Measurements from ENCODE around the gene IFNGR2.

Gene IFNGR2

DNA sequence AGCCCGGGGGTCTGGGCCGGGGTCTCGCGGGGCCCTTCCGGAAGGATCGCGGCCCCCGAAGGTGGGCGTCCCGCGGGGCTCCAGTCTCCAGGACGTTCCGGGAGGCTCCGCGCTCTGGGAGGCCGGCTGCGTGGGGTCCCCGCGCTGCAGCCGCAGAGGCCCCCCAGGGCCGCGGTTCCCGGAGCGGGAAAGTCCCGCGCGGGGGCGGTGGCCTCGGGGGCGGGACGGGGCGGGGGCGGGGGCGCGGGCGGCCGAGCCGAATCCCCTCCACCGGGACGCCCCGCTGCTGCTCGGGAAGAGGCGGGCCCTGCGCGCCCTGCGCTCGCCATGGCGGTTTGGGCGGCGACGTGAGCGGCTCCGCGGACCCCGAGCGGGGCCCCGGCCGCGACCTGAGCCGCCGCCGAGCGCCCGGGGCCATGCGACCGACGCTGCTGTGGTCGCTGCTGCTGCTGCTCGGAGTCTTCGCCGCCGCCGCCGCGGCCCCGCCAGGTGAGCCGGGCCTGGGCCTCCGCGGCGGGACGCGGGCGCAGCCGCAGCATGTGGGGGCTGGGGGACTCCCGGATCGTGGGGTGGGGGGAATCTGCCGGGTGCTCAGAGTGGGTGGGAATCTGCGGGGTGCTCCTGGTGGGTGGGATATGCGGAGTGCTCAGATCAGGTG lies at the start of gene IFNGR2:
Gene IFNGR2, plus strand, starts transcription at position 286 of the 658 bp plus-strand sequence. Its CDS starts 131 bp downstream, at position 417.
- peaks cover 11% of the 10 kb centered on the region for H3K36me3 ChIP-seq
- H3K4me3 ChIP-seq (ENCODE audit: low read depth, low read length) = peak within 1 kb of the TSS; percentile 77
- H3K27ac ChIP-seq = peak within 1 kb of the TSS; percentile 81
- no peak for TF ChIP-seq CTCF (IDR thresholded peaks at IDR 0.05; ENCODE audit: low read depth, low read length)
- peak; percentile 60 for DNase-seq
- no peaks in the 10 kb centered on the region for H3K9me3 ChIP-seq (ENCODE audit: severe bottlenecking)
- H3K27me3 ChIP-seq (ENCODE audit: insufficient read depth, low read depth, severe bottlenecking) = no peaks in the 10 kb centered on the region

GRCh38 chr21:33355355-33355754 lies 47.9 kb upstream of the IFNGR2 start:
- TF ChIP-seq CTCF (IDR thresholded peaks at IDR 0.05; ENCODE audit: low read depth, low read length) = no peak
- Histone ChIP-seq H3K9me3 (ENCODE audit: severe bottlenecking) (no peaks in the 10 kb centered on the region), H3K27me3 (ENCODE audit: insufficient read depth, low read depth, severe bottlenecking) (no peaks in the 10 kb centered on the region), H3K27ac (no peak overlapping the region), H3K4me3 (ENCODE audit: low read depth, low read length) (no peak overlapping the region), H3K36me3 (peaks cover 61% of the 10 kb centered on the region)
- DNase-seq = no peak

- no peak for TF ChIP-seq CTCF (IDR thresholded peaks at IDR 0.05; ENCODE audit: low read depth, low read length)
- Histone ChIP-seq H3K4me3 (ENCODE audit: low read depth, low read length) (no peak overlapping the region), H3K36me3 (peaks cover 55% of the 10 kb centered on the region), H3K27ac (no peak overlapping the region), H3K9me3 (ENCODE audit: severe bottlenecking) (no peaks in the 10 kb centered on the region), H3K27me3 (ENCODE audit: insufficient read depth, low read depth, severe bottlenecking) (no peaks in the 10 kb centered on the region)
- no peak for DNase-seq
Observed at GRCh38 chr21:33355996-33356395, 47.2 kb upstream of the IFNGR2 start.

GRCh38 chr21:33357177-33357576 lies 46.0 kb upstream of the IFNGR2 start:
- no peaks in the 10 kb centered on the region for H3K9me3 ChIP-seq (ENCODE audit: severe bottlenecking)
- TF ChIP-seq CTCF (IDR thresholded peaks at IDR 0.05; ENCODE audit: low read depth, low read length) = no peak
- H3K36me3 ChIP-seq = peaks cover 49% of the 10 kb centered on the region

GRCh38 chr21:33359446-33359845 lies 43.8 kb upstream of the IFNGR2 start:
- Histone ChIP-seq H3K9me3 (ENCODE audit: severe bottlenecking) (no peaks in the 10 kb centered on the region), H3K27me3 (ENCODE audit: insufficient read depth, low read depth, severe bottlenecking) (no peaks in the 10 kb centered on the region), H3K27ac (no peak overlapping the region), H3K4me3 (ENCODE audit: low read depth, low read length) (no peak overlapping the region), H3K36me3 (peaks cover 32% of the 10 kb centered on the region)
- DNase-seq = no peak
- no peak for TF ChIP-seq CTCF (IDR thresholded peaks at IDR 0.05; ENCODE audit: low read depth, low read length)

More at GRCh38 chr21:33357177-33357576, 46.0 kb upstream of the IFNGR2 start:
- H3K27ac ChIP-seq = no peak overlapping the region
- no peak overlapping the region for H3K4me3 ChIP-seq (ENCODE audit: low read depth, low read length)
- DNase-seq = no peak
- no peaks in the 10 kb centered on the region for H3K27me3 ChIP-seq (ENCODE audit: insufficient read depth, low read depth, severe bottlenecking)

DNA sequence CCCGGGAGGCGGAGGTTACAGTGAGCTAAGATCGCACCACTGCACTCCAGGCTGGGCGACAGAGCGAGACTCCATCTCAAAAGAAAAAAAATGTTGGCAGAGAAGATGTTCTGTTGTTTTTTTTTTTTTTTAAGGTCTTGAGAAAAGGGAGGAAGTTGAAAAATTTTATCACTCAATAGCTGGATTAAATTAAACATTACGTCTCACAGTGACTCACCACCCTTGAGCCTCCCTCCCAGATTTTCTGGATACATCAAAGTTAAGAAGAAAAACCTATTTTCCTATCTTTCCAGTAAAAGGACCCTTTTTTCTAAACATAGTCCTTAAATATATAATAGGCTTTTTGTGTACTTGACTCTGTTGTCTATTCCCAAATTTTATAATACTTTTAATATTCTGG lies 42.9 kb upstream of the IFNGR2 start:
- no peak overlapping the region for H3K4me3 ChIP-seq (ENCODE audit: low read depth, low read length)
- no peak for DNase-seq
- peaks cover 26% of the 10 kb centered on the region for H3K36me3 ChIP-seq
- TF ChIP-seq CTCF (IDR thresholded peaks at IDR 0.05; ENCODE audit: low read depth, low read length) = no peak
- no peaks in the 10 kb centered on the region for H3K27me3 ChIP-seq (ENCODE audit: insufficient read depth, low read depth, severe bottlenecking)
- no peak overlapping the region for H3K27ac ChIP-seq
- H3K9me3 ChIP-seq (ENCODE audit: severe bottlenecking) = no peaks in the 10 kb centered on the region

All from WERI-Rb-1 (cell line).